NCI-H187 treated with DMSO at 0.1 percent for 48 hours (cell line): ENCODE results near the gene HNRNPLL.

Experiments used
- DNase-seq: peaks from one replicate; lab custom pipeline; 2025; lab: John Stamatoyannopoulos, UW

The HNRNPLL gene

GRCh38 chr2:38592951-38593350 is 9.8 kb downstream of the HNRNPLL start:
- no peak for DNase-seq

- DNase-seq: no peak
Observed at GRCh38 chr2:38591152-38591551, 11.6 kb downstream of the HNRNPLL start.

- DNase-seq: no peak
Observed at GRCh38 chr2:38590053-38590452, 12.7 kb downstream of the HNRNPLL start.

GRCh38 chr2:38586931-38587330 is 15.8 kb downstream of the HNRNPLL start:
- no peak for DNase-seq

- DNase-seq: no peak
Observed at GRCh38 chr2:38584881-38585280, 17.8 kb downstream of the HNRNPLL start.

- no peak for DNase-seq
Observed at GRCh38 chr2:38583994-38584393, 18.7 kb downstream of the HNRNPLL start.

GRCh38 chr2:38583524-38583923 is 19.2 kb downstream of the HNRNPLL start:
- DNase-seq: no peak

- peak; percentile 13 for DNase-seq
Observed at GRCh38 chr2:38581193-38582147, 21.3 kb downstream of the HNRNPLL start.

- DNase-seq: no peak
Observed at GRCh38 chr2:38580115-38580636, 22.6 kb downstream of the HNRNPLL start.

- DNase-seq: no peak
Observed at GRCh38 chr2:38578832-38579231, 23.9 kb downstream of the HNRNPLL start.

- DNase-seq: no peak
Observed at GRCh38 chr2:38574278-38574677, 28.4 kb downstream of the HNRNPLL start.

GRCh38 chr2:38572167-38572566 is 30.6 kb downstream of the HNRNPLL start:
- no peak for DNase-seq

- no peak for DNase-seq
Observed at GRCh38 chr2:38571193-38571592, 31.5 kb downstream of the HNRNPLL start.

- no peak for DNase-seq
Observed at GRCh38 chr2:38568724-38569436, 33.8 kb downstream of the HNRNPLL start.

- no peak for DNase-seq
Observed at GRCh38 chr2:38565333-38565732, 37.4 kb downstream of the HNRNPLL start.

- DNase-seq: no peak
Observed at GRCh38 chr2:38561691-38562090, 41.0 kb downstream of the HNRNPLL start.

- no peak for DNase-seq
Observed at GRCh38 chr2:38560092-38560491, 42.6 kb downstream of the HNRNPLL start.

- no peak for DNase-seq
Observed at GRCh38 chr2:38557981-38558380, 44.7 kb downstream of the HNRNPLL start.

- DNase-seq: no peak
Observed at GRCh38 chr2:38557217-38557616, 45.5 kb downstream of the HNRNPLL start.

GRCh38 chr2:38556006-38556801 is 46.5 kb downstream of the HNRNPLL start:
- DNase-seq: no peak

- DNase-seq: no peak
Observed at GRCh38 chr2:38554973-38555595, 47.6 kb downstream of the HNRNPLL start.

- no peak for DNase-seq
Observed at GRCh38 chr2:38553554-38553953, 49.2 kb downstream of the HNRNPLL start.
